A549 (cell line): ENCODE results near the gene PDSS2. TPM values are rescaled to one million over a fixed set of nuclear protein-coding genes. Genes with fewer than 3 reads are reported as not detected.

ENCODE experiments used
- ATAC-seq, 2 experiments: fragments of 200-7000 bp in 1 of 2; fragments of >200 bp in 1 of 2; cut with Nextera tagmentation in 1 of 2; cut with Tn5 transposase in 1 of 2; 3 replicates each; pipeline versions ENCODE4 v1.8.0 to v1.9.1; 2018 to 2020; ENCODE audit warnings: mild to moderate bottlenecking in 1 of 2, moderate library complexity in 1 of 2
- CTCF ChIA-PET: fragments of 300-600 bp; sonication (Branson Sonifier 250); formaldehyde crosslinking; extraction: SDS; loops from one replicate; lab custom pipeline; 2021; ENCODE audit warnings: antibody characterized with exemption, inconsistent platforms; lab: Yijun Ruan, JAX
- POLR2A ChIA-PET: fragments of 350-600 bp; formaldehyde crosslinking; extraction: SDS; loops from one replicate; lab custom pipeline; 2021; ENCODE audit warnings: antibody characterized with exemption, inconsistent platforms; lab: Yijun Ruan, JAX
- DNase-seq, 2 experiments: peaks; one replicate each; pipeline versions ENCODE4 v3.0.0 to v3.0.0-alpha.2; 2011 to 2016; ENCODE audit warnings: low read depth in 1 of 2, low spot score in 1 of 2
- FAIRE-seq: peaks from 2 replicates; lab custom pipeline; 2011; peaks lifted over from hg19 to GRCh38; lab: Jason Lieb, UNC
- H3K27ac ChIP-seq, 2 experiments: fragments of >200 bp; sonication (Bioruptor Twin); formaldehyde crosslinking; 3 replicates each; pipeline ENCODE4 v1.5.1; 2016 to 2017
- H3K4me1 ChIP-seq: fragments of >200 bp; sonication (Bioruptor Twin); formaldehyde crosslinking; 3 replicates; pipeline ENCODE4 v1.6.1; 2016
- H3K4me2 ChIP-seq: fragments of >200 bp; sonication (Bioruptor Twin); formaldehyde crosslinking; 3 replicates; pipeline ENCODE4 v1.6.1; 2016
- H3K4me3 ChIP-seq: fragments of >200 bp; sonication (Bioruptor Twin); formaldehyde crosslinking; 3 replicates; pipeline ENCODE4 v1.5.1; 2016
- H3K9me3 ChIP-seq: fragments of >200 bp; sonication (Bioruptor Twin); formaldehyde crosslinking; 3 replicates; pipeline ENCODE4 v1.6.1; 2016
- BCL3 ChIP-seq: fragments of >200 bp; sonication (Bioruptor Twin); formaldehyde crosslinking; IDR thresholded peaks from 3 replicates; pipeline ENCODE4 v1.6.1; 2016
- CBX8 ChIP-seq: fragments of 200-600 bp; sonication (generic); IDR thresholded peaks from 2 replicates; pipeline ENCODE4 v1.6.1; 2016
- EHMT2 ChIP-seq: fragments of 200-600 bp; sonication (generic); IDR thresholded peaks from 2 replicates; pipeline ENCODE4 v1.6.1; 2016; ENCODE audit warnings: antibody characterized with exemption, low read depth, mild to moderate bottlenecking, moderate library complexity
- FOSB ChIP-seq: fragments of 250-450 bp; sonication (Bioruptor Pico); IDR thresholded peaks from 2 replicates; pipeline ENCODE4 v1.5.0; 2020; ENCODE audit warnings: mild to moderate bottlenecking, moderate library complexity
- FOSL2 ChIP-seq, 2 experiments: fragments of 450-650 bp in 1 of 2; fragments of >200 bp in 1 of 2; sonication (Bioruptor Twin) in 1 of 2; formaldehyde crosslinking; IDR thresholded peaks; 2 replicates each; pipeline versions ENCODE4 v1.5.0 to v1.6.1; 2016 to 2020; ENCODE audit warnings: mild to moderate bottlenecking in 1 of 2, moderate library complexity in 1 of 2
- FOXS1 ChIP-seq: fragments of 250-450 bp; sonication (Bioruptor Pico); IDR thresholded peaks from 2 replicates; pipeline ENCODE4 v1.5.0; 2020; ENCODE audit warnings: mild to moderate bottlenecking, moderate library complexity
- GATA3 ChIP-seq: IDR thresholded peaks from 2 replicates; pipeline ENCODE4 v1.6.1; 2012; ENCODE audit warnings: borderline replicate concordance
- HEYL ChIP-seq: fragments of 250-450 bp; sonication (Bioruptor Pico); IDR thresholded peaks from 2 replicates; pipeline ENCODE4 v1.8.0; 2021; ENCODE audit warnings: mild to moderate bottlenecking, moderate library complexity
- HMGXB4 ChIP-seq: fragments of 250-450 bp; sonication (Bioruptor Pico); IDR thresholded peaks from 2 replicates; pipeline ENCODE4 v1.5.0; 2021; ENCODE audit warnings: mild to moderate bottlenecking, moderate library complexity, borderline replicate concordance
- HOXA7 ChIP-seq: fragments of 250-450 bp; sonication (Bioruptor Pico); IDR thresholded peaks from 2 replicates; pipeline ENCODE4 v1.5.0; 2020; ENCODE audit warnings: mild to moderate bottlenecking, moderate library complexity
- HOXB13 ChIP-seq: fragments of 250-450 bp; sonication (Bioruptor Pico); IDR thresholded peaks from 2 replicates; pipeline ENCODE4 v1.5.0; 2020; ENCODE audit warnings: low read depth, mild to moderate bottlenecking, moderate library complexity
- JUNB ChIP-seq: fragments of >200 bp; sonication (Bioruptor Twin); formaldehyde crosslinking; IDR thresholded peaks from 2 replicates; pipeline ENCODE4 v1.6.1; 2016
- MAFK ChIP-seq: fragments of 450-650 bp; IDR thresholded peaks from 2 replicates; pipeline ENCODE4 v1.6.1; 2014; ENCODE audit not compliant: partially characterized antibody
- MAZ ChIP-seq: fragments of 150-350 bp; IDR thresholded peaks from 2 replicates; pipeline ENCODE4 v1.6.1; 2014; ENCODE audit warnings: antibody characterized with exemption, low read depth, low read length, borderline replicate concordance
- MYC ChIP-seq: IDR thresholded peaks from 2 replicates; pipeline ENCODE4 v1.6.1; 2012; ENCODE audit warnings: mild to moderate bottlenecking, inconsistent platforms, low read length, improper control_type of control experiment, borderline replicate concordance
- NR3C1 ChIP-seq: fragments of >200 bp; sonication (Bioruptor Twin); formaldehyde crosslinking; IDR thresholded peaks from 3 replicates; pipeline ENCODE4 v1.6.1; 2017
- PBX3 ChIP-seq: IDR thresholded peaks from 2 replicates; pipeline ENCODE4 v1.6.1; 2012
- RCOR1 ChIP-seq: fragments of 150-350 bp; IDR thresholded peaks from 2 replicates; pipeline ENCODE4 v1.6.1; 2014; ENCODE audit warnings: antibody characterized with exemption, low read length, low read depth
- SREBF2 ChIP-seq: fragments of 450-650 bp; IDR thresholded peaks from 2 replicates; pipeline ENCODE4 v1.6.1; 2014; ENCODE audit warnings: mild to moderate bottlenecking, moderate library complexity
- ZFP36 ChIP-seq: fragments of 450-650 bp; IDR thresholded peaks from 2 replicates; pipeline ENCODE4 v1.6.1; 2014; ENCODE audit warnings: borderline replicate concordance; ENCODE audit not compliant: partially characterized antibody
- WGBS: methylation state at CpG from one replicate; pipeline ENCODE4 v1.1.6; 2017; ENCODE audit errors: missing lambda C conversion rate; 5-methylcytosine and 5-hydroxymethylcytosine counted together
- polyA plus RNA-seq, 4 experiments: library from polyadenylated mRNA; depleted of rRNA in 3 of 4; stranded (reverse); fragments of >200 nt; fragmentation: RNase III in 1 of 4; extraction: RNeasy Plus Mini Kit Qiagen cat#74134 plus additional on column Dnase treatment in 1 of 4; gene quantifications; 2 replicates in 3 of 4; 3 replicates in 1 of 4; pipeline ENCODE4 v1.2.3, GENCODE V29; 2011 to 2017
- TF ChIP-seq, protein P1 (sequence below): fragments of 150-350 bp; IDR thresholded peaks from 2 replicates; pipeline ENCODE4 v1.6.1; 2014; ENCODE audit warnings: low read depth, mild to moderate bottlenecking, low read length
- TF ChIP-seq, protein P2 (sequence below): fragments of >200 bp; sonication (Bioruptor Twin); formaldehyde crosslinking; IDR thresholded peaks from 2 replicates; pipeline ENCODE4 v1.6.1; 2016

PDSS2 gene
- polyA plus RNA-seq, 2 of the 4 experiments (the other 2 are of a cell fraction), result 7.2 to 17.3 TPM

DNA sequence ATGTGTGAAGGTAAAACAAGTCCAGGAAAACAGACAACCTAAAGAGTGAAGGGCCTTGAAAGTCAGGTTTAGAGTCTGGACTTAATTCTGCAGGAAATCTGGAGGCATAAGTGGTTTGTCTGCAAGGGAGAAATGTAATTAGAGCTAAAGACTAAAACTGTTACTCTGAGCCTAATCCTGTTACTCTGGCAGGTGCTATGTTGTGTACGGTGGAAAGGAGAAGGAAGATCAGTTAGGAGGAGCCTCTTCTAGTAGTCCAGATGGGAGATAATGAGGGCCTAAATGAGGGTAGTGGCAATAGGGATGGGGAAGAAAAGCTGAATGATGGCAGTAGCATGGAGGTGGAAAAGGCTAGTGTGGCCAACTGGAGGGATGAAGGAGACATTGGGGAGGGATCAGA lies 118.5 kb downstream of the PDSS2 start:
- H3K4me2 ChIP-seq, result no peak overlapping the region
- no peak for FAIRE-seq
- no peaks in the 10 kb centered on the region for H3K9me3 ChIP-seq
- ChIA-PET CTCF (interaction anchor here (0.7 to 1.4 kb wide), 3 partner anchors 23 to 508 kb away, joined by 3 to 4 read pairs (median 3); no protein-coding TSS in a partner anchor), POLR2A (no interaction called here)
- 87% methylated on average over 1 of the region's 1 CpG for WGBS
- H3K4me3 ChIP-seq, result no peak overlapping the region
- TF ChIP-seq, protein P1, sequence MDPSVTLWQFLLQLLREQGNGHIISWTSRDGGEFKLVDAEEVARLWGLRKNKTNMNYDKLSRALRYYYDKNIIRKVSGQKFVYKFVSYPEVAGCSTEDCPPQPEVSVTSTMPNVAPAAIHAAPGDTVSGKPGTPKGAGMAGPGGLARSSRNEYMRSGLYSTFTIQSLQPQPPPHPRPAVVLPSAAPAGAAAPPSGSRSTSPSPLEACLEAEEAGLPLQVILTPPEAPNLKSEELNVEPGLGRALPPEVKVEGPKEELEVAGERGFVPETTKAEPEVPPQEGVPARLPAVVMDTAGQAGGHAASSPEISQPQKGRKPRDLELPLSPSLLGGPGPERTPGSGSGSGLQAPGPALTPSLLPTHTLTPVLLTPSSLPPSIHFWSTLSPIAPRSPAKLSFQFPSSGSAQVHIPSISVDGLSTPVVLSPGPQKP, result no peak
- TF ChIP-seq ZFP36, result no peak
- TF ChIP-seq PBX3, result no peak
- TF ChIP-seq HOXB13 (CRISPR knock-in tag), result no peak
- ATAC-seq, result no peak
- peaks cover 14% of the 10 kb centered on the region for H3K4me1 ChIP-seq
- no peak overlapping the region for H3K27ac ChIP-seq
- no peak for DNase-seq

DNA sequence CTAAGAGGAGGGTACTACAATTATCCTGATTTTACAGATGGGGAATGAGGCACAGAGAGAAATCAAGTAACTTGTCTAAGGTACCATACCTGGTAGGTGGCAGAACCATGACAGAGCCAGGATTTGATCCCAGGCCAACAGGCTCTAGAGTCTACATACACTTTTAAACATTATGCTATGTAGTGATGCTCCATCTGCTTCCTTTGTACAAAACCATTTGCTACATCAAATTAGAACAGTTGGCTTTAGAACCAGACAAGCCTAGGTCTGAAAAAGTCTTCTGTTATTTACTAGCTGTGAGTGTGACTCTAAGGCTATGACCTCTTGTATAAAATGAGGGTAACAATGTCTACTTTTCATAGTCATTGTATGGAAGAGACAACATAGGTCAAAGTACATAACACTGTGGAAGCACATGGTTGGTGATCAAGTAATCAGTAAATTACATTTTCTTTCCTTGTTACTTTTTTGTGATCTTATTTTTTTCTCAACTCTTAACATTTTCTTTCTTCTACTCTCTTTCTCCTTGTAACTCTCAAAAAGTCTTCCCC lies 122.1 kb downstream of the PDSS2 start:
- POLR2A ChIA-PET, result no interaction called here
- TF ChIP-seq HEYL (CRISPR knock-in tag) (no peak), FOSB (no peak), SREBF2 (no peak)
- no peak for DNase-seq
- peak overlapping the region; percentile 35 to 38; a peak in 2 of 6 replicates for H3K27ac ChIP-seq
- H3K4me3 ChIP-seq, result no peak overlapping the region
- FAIRE-seq, result no peak
- H3K9me3 ChIP-seq, result no peaks in the 10 kb centered on the region
- ATAC-seq, result no peak
- CTCF ChIA-PET, result no interaction called here
- peaks cover 14% of the 10 kb centered on the region for H3K4me1 ChIP-seq
- peak overlapping the region; percentile 39; the same call in 2 of the 3 replicates for H3K4me2 ChIP-seq

- Histone ChIP-seq H3K4me3 (no peak overlapping the region), H3K9me3 (no peaks in the 10 kb centered on the region)
- no peak for ATAC-seq
- CTCF ChIA-PET, result interaction anchor here (1.7 kb wide), 1 partner anchor 16 kb away, joined by 4 read pairs; no protein-coding TSS in a partner anchor
- no peak for FAIRE-seq
- TF ChIP-seq NR3C1 (no peak), EHMT2 (no peak), JUNB (no peak), HOXA7 (CRISPR knock-in tag) (no peak), MYC (no peak), FOSL2 (IDR thresholded peaks at IDR 0.05) (no peak), FOSL2 (CRISPR knock-in tag; IDR thresholded peaks at IDR 0.05) (no peak), RCOR1 (no peak), MAFK (no peak), FOXS1 (CRISPR knock-in tag) (no peak), HMGXB4 (CRISPR knock-in tag) (no peak), CBX8 (no peak), HOXB13 (CRISPR knock-in tag) (no peak), GATA3 (no peak), MAZ (no peak), FOSB (no peak), BCL3 (no peak)
- TF ChIP-seq, protein P2, sequence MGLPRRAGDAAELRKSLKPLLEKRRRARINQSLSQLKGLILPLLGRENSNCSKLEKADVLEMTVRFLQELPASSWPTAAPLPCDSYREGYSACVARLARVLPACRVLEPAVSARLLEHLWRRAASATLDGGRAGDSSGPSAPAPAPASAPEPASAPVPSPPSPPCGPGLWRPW, result no peak
- TF ChIP-seq, all 56 proteins: peak for 0
- peaks cover 14% of the 10 kb centered on the region for H3K4me1 ChIP-seq
- H3K4me2 ChIP-seq, result no peak overlapping the region
- POLR2A ChIA-PET, result no interaction called here
- H3K27ac ChIP-seq, result no peak overlapping the region
- 87% methylated on average over 3 of the region's 3 CpGs for WGBS
- DNase-seq, result no peak
These were observed 125.3 kb downstream of the PDSS2 start for GRCh38 chr6:107334026-107334425.
